ENCODE data around the gene LHFPL6.

Gene LHFPL6

GRCh38 chr13:39616087-39616694 lies 13.2 kb upstream of the LHFPL6 start:
- no peaks in the 10 kb centered on the region for H3F3A ChIP-seq (ENCODE audit: insufficient read depth, low read length)
- 0 out of 2 replicates have a peak, but pooled peaks cover 4% of the 10 kb centered on the region for H3K27me3 ChIP-seq (ENCODE audit: insufficient read depth, low read length)
- H3K79me2 ChIP-seq (ENCODE audit: insufficient read depth, low read length) = no peaks in the 10 kb centered on the region
- no peak for TF ChIP-seq EZH2 (IDR thresholded peaks at IDR 0.05; ENCODE audit: borderline replicate concordance, low read length)
- TF ChIP-seq, protein P1, sequence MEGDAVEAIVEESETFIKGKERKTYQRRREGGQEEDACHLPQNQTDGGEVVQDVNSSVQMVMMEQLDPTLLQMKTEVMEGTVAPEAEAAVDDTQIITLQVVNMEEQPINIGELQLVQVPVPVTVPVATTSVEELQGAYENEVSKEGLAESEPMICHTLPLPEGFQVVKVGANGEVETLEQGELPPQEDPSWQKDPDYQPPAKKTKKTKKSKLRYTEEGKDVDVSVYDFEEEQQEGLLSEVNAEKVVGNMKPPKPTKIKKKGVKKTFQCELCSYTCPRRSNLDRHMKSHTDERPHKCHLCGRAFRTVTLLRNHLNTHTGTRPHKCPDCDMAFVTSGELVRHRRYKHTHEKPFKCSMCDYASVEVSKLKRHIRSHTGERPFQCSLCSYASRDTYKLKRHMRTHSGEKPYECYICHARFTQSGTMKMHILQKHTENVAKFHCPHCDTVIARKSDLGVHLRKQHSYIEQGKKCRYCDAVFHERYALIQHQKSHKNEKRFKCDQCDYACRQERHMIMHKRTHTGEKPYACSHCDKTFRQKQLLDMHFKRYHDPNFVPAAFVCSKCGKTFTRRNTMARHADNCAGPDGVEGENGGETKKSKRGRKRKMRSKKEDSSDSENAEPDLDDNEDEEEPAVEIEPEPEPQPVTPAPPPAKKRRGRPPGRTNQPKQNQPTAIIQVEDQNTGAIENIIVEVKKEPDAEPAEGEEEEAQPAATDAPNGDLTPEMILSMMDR (IDR thresholded peaks at IDR 0.05; ENCODE audit: low read length) = peak; percentile 79
- H4K20me1 ChIP-seq (ENCODE audit: insufficient read depth, low read length) = no peaks in the 10 kb centered on the region
- H3K27ac ChIP-seq (ENCODE audit: low read depth, low read length, poor library complexity, severe bottlenecking) = no peak overlapping the region
- H3K9me2 ChIP-seq (ENCODE audit: low read depth, low read length) = no peaks in the 10 kb centered on the region
- no peak overlapping the region for H3K4me2 ChIP-seq (ENCODE audit: low read length)
- no peak overlapping the region for H3K4me3 ChIP-seq (ENCODE audit: low read depth, low read length, poor library complexity, severe bottlenecking)
- H3K4me1 ChIP-seq (ENCODE audit: insufficient read depth, low read length, severe bottlenecking) = no peaks in the 10 kb centered on the region
- no peak overlapping the region for H3K9ac ChIP-seq (ENCODE audit: low read length)
- H2AFZ ChIP-seq (ENCODE audit: low read length) = no peak overlapping the region
- H3K9me3 ChIP-seq (ENCODE audit: low read length) = no peaks in the 10 kb centered on the region
- no peaks in the 10 kb centered on the region for H3K36me3 ChIP-seq (ENCODE audit: insufficient read depth, low read length)

- H3K27me3 ChIP-seq (ENCODE audit: insufficient read depth, low read length) = no peaks in the 10 kb centered on the region
- H4K20me1 ChIP-seq (ENCODE audit: insufficient read depth, low read length) = no peaks in the 10 kb centered on the region
- H3K4me3 ChIP-seq (ENCODE audit: low read depth, low read length, poor library complexity, severe bottlenecking) = no peak overlapping the region
- H3K36me3 ChIP-seq (ENCODE audit: insufficient read depth, low read length) = no peaks in the 10 kb centered on the region
- TF ChIP-seq EZH2 (IDR thresholded peaks at IDR 0.05; ENCODE audit: borderline replicate concordance, low read length) = no peak
- TF ChIP-seq, protein P1 (IDR thresholded peaks at IDR 0.05; ENCODE audit: low read length) = peak; percentile 77
- H3K9me3 ChIP-seq (ENCODE audit: low read length) = no peaks in the 10 kb centered on the region
- no peak overlapping the region for H3K4me2 ChIP-seq (ENCODE audit: low read length)
- H3K79me2 ChIP-seq (ENCODE audit: insufficient read depth, low read length) = no peaks in the 10 kb centered on the region
- H2AFZ ChIP-seq (ENCODE audit: low read length) = no peak overlapping the region
- no peak overlapping the region for H3K9ac ChIP-seq (ENCODE audit: low read length)
- H3K4me1 ChIP-seq (ENCODE audit: insufficient read depth, low read length, severe bottlenecking) = no peaks in the 10 kb centered on the region
- H3K9me2 ChIP-seq (ENCODE audit: low read depth, low read length) = no peaks in the 10 kb centered on the region
- no peaks in the 10 kb centered on the region for H3F3A ChIP-seq (ENCODE audit: insufficient read depth, low read length)
- no peak overlapping the region for H3K27ac ChIP-seq (ENCODE audit: low read depth, low read length, poor library complexity, severe bottlenecking)
Observed at GRCh38 chr13:39612023-39612637, 9.1 kb upstream of the LHFPL6 start.

- H3F3A ChIP-seq (ENCODE audit: insufficient read depth, low read length) = no peaks in the 10 kb centered on the region
- no peak overlapping the region for H3K4me2 ChIP-seq (ENCODE audit: low read length)
- H3K9me2 ChIP-seq (ENCODE audit: low read depth, low read length) = no peaks in the 10 kb centered on the region
- no peak for TF ChIP-seq EZH2 (IDR thresholded peaks at IDR 0.05; ENCODE audit: borderline replicate concordance, low read length)
- TF ChIP-seq, protein P1 (IDR thresholded peaks at IDR 0.05; ENCODE audit: low read length) = no peak
- no peaks in the 10 kb centered on the region for H3K36me3 ChIP-seq (ENCODE audit: insufficient read depth, low read length)
- no peak overlapping the region for H3K9ac ChIP-seq (ENCODE audit: low read length)
- H3K9me3 ChIP-seq (ENCODE audit: low read length) = no peaks in the 10 kb centered on the region
- no peaks in the 10 kb centered on the region for H3K4me1 ChIP-seq (ENCODE audit: insufficient read depth, low read length, severe bottlenecking)
- H3K4me3 ChIP-seq (ENCODE audit: low read depth, low read length, poor library complexity, severe bottlenecking) = no peak overlapping the region
- 0 out of 2 replicates have a peak, but pooled peaks cover 4% of the 10 kb centered on the region for H3K27me3 ChIP-seq (ENCODE audit: insufficient read depth, low read length)
- no peaks in the 10 kb centered on the region for H3K79me2 ChIP-seq (ENCODE audit: insufficient read depth, low read length)
- H3K27ac ChIP-seq (ENCODE audit: low read depth, low read length, poor library complexity, severe bottlenecking) = no peak overlapping the region
- no peaks in the 10 kb centered on the region for H4K20me1 ChIP-seq (ENCODE audit: insufficient read depth, low read length)
- H2AFZ ChIP-seq (ENCODE audit: low read length) = no peak overlapping the region
Observed at GRCh38 chr13:39607876-39608275, 4.9 kb upstream of the LHFPL6 start.

All from OCI-LY1 (cell line).